Adrenal gland (tissue), 5 donors: ENCODE data around the gene CASTOR1.

ENCODE experiments used
- POLR2A ChIP-seq, 2 donors: fragments of 450-650 bp; IDR thresholded peaks; one replicate each; pipeline ENCODE4 v1.6.1; 2017; ENCODE audit warnings: antibody characterized with exemption in 2 of 2, mild to moderate bottlenecking in 2 of 2, moderate library complexity in 1 of 2
- TF ChIP-seq, protein P1 (sequence below), 6 experiments: fragments of 450-650 bp in 4 of 6; fragments of 200-600 bp in 2 of 6; sonication (generic) in 1 of 6; IDR thresholded peaks; 1 replicate in 5 of 6; 2 replicates in 1 of 6; pipeline versions ENCODE4 v1.5.1 to v1.8.0; 2016 to 2021; ENCODE audit warnings: antibody characterized with exemption in 6 of 6, mild to moderate bottlenecking in 2 of 6, moderate library complexity in 1 of 6
- donor health status: DM: no; HTN: no; CAD: no.

GRCh38 chr22:30320021-30320556 is 30.8 kb upstream of the CASTOR1 start:
- TF ChIP-seq POLR2A (IDR thresholded peaks at IDR 0.05) = no peak
- TF ChIP-seq, protein P1, sequence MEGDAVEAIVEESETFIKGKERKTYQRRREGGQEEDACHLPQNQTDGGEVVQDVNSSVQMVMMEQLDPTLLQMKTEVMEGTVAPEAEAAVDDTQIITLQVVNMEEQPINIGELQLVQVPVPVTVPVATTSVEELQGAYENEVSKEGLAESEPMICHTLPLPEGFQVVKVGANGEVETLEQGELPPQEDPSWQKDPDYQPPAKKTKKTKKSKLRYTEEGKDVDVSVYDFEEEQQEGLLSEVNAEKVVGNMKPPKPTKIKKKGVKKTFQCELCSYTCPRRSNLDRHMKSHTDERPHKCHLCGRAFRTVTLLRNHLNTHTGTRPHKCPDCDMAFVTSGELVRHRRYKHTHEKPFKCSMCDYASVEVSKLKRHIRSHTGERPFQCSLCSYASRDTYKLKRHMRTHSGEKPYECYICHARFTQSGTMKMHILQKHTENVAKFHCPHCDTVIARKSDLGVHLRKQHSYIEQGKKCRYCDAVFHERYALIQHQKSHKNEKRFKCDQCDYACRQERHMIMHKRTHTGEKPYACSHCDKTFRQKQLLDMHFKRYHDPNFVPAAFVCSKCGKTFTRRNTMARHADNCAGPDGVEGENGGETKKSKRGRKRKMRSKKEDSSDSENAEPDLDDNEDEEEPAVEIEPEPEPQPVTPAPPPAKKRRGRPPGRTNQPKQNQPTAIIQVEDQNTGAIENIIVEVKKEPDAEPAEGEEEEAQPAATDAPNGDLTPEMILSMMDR (IDR thresholded peaks at IDR 0.05) = no peak
